H54 (cell line): ENCODE measurements around the gene RCVRN.

ENCODE experiments used
- DNase-seq: peaks from one replicate; pipeline ENCODE4 v3.0.0; 2011; ENCODE audit warnings: low spot score, mixed read lengths; ENCODE audit not compliant: insufficient read length
- FAIRE-seq: peaks from 3 replicates; lab custom pipeline; 2011; peaks lifted over from hg19 to GRCh38; lab: Jason Lieb, UNC
- POLR2A ChIP-seq: IDR thresholded peaks from 2 replicates; pipeline ENCODE4 v1.6.1; 2011; ENCODE audit warnings: low read depth, mild to moderate bottlenecking, low read length

Gene RCVRN

DNA sequence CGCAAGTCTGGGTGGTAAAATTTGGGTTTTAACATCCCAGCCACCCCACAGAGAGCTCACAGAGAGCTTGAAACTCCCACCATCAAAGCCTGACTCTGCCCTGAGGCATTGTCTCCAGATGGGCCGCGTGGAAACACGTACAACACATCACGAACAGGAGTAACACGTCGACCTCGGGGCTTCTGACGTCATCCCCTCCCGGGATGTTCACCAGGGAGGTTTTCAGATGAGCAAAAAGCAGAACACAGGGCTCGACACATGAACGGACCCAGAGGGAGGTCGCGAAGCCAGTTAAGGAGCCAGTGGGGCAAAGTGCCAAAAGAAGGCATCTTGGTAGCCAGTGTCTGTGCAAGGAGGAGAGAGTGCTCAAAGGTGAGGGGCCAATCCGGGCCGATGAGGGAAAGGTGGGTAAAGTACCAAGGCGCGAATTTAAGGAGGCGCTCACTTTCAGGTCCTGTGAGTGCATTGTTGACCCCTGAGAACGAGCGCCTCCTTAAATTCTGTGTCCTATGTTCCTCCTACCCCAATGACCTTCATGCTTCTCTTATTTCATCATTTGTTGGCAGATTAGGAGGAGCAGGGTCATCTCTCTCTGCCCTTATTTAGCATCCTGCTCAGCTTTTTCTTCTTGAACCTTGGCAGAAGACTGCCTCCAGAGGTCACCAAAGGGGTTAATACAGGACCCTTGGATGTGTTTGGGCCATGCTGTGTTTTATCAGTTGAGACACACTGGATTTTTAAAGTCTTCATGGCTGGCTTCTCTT lies 5.6 kb downstream of the RCVRN start:
- TF ChIP-seq POLR2A = no peak
- FAIRE-seq (no peak), DNase-seq (no peak)

DNA sequence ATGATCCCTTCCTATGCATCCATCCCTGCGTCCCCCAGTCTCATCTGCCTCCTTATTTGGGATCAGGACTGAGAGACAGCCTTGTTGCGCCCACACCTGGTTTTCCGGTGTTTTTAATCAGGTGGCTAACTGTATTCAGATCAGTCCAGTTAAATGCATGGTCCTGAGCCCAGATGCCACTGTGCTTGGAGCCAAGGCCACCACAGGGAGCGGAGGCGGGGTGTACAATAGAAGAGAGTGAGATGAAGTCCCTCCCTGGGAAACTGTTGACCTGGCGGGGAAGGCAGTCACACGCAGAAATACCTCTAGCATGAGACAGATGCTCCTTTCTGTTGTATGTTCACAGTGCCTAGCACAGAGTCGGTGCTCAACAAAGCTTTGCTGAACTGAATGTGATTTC lies 6.3 kb downstream of the RCVRN start:
- FAIRE-seq (no peak), DNase-seq (no peak)
- TF ChIP-seq POLR2A = no peak

DNA sequence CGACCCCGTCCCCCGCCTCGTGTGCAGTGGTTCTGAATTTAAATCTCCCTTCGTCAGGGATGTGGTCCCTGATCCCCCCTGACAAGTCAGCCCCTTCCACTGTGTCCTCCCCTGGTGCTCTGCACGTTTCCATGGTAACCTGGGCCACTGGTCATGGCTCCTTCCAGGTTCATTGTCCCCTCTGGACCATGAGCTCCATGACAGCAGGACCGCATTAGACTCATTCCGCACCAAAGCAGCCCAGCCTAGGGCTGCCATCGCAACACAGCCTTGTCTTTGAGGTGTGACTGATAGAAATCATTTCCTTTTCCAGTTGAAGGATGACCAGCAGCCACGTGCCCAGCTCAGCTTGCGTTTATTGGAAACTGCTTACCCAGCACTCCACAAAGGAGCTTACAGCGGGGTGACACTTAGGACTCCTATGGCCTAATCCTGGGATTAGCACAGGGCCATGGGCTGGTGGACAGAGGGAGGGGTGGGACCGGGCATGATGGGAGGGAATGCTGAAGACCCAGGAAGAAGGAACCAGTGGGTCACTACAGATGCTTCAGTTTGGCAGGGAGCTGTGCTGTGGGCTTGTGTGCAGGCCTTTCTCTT lies 7.6 kb downstream of the RCVRN start:
- DNase-seq = no peak
- no peak for FAIRE-seq
- TF ChIP-seq POLR2A = no peak

DNA sequence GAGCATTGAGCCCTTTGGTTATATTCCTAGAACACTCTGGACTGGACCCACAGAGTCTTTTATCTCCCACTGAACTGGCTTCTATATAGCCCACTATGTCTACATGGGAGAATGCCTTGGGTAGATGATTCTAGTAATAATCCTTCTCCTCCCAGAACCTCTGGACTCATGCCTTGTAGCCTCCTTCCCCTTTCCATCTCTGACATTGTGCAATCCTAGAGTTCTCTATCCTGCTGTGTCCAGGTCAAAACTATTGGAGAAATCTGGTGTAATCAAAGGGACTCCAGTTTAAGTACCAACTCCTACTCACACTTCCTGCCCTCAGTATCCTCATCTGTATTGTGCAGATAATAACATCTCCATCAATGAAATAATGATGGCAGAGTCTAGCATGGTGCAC lies 9.1 kb downstream of the RCVRN start:
- no peak for DNase-seq
- no peak for FAIRE-seq
- TF ChIP-seq POLR2A = no peak

DNA sequence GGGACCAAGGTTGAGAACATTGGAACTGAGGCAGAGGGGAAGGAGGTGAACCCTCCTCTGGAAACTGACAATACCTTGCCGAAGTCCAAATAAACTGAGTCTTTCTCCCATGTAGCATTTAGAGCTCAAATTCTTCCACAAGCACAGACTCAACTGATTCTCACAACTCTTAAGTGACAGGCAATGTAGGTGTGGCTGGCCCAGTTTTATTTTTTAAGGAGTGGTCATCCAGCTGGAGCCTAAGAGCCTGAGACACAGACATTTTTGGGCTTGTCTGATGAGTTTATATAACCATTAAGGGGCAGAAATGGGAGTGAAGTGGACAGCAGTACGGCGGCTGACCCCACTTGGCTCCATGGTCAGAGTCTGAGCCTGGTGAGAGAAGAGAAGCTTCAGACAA lies 10.8 kb downstream of the RCVRN start:
- no peak for DNase-seq
- TF ChIP-seq POLR2A = no peak
- FAIRE-seq = no peak

DNA sequence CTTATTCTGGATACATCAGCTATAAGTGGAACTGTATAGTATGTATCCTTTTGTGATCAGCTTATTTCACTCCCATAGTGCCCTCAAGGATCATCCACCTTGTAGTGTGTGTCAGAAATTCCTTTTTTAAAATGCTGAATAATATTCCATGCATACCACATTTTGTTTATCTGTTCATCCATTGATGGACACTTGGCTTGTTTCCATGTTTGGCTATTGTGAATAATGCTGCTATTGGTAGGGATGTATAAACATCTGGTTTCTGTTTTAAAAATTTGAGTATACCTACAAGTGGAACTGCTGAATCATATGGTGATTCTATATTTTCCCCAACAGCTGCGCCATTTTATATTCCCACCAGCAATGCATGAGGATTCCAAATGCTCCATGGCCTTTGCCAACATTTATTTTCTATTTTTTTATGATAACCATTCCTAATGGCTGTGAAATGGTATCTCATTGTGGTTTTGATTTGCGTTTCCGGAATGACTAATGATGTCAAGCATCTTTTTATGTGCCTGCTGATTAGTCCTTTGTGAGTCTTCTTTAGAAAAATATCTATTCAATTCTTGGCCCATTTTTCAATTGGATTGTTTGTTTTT lies 11.6 kb downstream of the RCVRN start:
- TF ChIP-seq POLR2A = no peak
- DNase-seq (no peak), FAIRE-seq (no peak)

DNA sequence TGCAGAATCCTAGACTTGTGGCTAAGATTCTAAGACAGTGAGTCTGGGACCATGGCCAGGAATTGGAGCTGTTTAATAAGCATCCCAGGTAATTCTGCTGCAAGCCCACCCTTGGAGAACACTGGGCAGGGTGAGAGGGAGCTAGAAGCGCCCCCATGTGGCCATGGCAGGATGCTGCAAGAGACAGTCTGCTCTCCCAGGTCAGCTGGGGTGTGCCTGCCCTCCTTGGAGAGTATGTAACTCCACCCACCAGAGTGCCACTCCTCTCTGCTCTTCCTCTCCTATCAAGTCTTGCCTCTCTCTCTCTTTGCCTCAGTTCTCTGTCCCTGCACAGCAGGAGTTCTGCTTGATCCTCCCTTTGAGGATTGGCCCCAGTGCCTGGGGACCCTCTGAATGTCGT lies 14.9 kb downstream of the RCVRN start:
- FAIRE-seq (peak; percentile 43), DNase-seq (peak; percentile 81)
- no peak for TF ChIP-seq POLR2A

DNA sequence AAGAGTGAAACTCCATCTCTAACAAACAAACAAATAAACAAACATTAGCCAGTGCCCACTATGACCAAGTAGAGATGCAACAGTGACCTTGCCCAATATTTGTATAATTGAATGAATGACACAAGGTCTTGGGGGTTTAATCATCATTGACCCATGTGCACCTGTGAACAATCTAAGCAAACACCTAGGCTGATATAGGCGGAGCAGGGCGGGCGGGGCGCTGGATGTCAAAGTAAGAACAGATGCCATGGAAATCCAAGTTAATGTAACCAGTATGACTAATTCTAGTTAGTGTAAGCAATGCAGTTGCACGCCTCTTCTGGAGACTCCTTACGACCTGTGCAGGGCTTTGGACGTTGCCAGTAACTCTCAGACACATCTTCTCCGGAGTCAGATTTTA lies 17.6 kb downstream of the RCVRN start:
- FAIRE-seq (no peak), DNase-seq (no peak)
- no peak for TF ChIP-seq POLR2A

DNA sequence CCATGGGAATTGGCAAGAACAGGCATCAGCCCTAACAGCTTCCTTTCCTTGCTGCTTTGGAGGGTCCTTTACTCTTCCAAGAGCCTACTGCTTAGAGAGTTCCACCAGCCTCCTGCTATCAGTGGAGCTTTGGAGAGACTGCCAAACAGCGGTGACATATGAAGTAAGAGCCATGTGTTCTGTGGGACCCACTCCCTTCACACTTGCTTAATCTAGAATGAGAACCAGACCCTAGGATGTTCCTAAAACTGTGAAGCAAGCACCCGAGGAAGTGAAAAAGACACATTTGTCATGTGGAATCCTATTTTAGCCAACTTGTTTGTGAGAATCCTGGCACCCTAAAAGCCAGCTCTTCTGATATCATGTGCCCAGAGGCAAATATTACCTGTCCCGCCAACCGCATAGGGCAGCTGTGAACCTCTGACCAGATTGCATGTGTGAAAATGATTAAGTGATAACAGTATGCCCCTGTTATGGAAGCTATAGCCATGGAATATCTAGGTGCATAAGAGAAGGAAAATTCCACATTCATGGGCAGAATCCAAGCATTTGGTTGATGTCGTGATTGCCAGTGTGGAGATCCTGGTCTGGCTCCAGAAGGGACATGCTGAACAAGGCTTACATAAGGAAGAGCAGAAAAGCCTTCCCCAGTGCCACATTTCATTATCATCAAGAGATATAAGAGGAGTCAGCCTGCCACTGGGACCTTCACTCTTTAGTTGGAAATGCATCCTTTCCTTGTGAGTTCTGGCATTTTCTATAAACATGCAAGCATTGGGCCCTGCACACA lies 18.7 kb downstream of the RCVRN start:
- DNase-seq = no peak
- TF ChIP-seq POLR2A = no peak
- no peak for FAIRE-seq

DNA sequence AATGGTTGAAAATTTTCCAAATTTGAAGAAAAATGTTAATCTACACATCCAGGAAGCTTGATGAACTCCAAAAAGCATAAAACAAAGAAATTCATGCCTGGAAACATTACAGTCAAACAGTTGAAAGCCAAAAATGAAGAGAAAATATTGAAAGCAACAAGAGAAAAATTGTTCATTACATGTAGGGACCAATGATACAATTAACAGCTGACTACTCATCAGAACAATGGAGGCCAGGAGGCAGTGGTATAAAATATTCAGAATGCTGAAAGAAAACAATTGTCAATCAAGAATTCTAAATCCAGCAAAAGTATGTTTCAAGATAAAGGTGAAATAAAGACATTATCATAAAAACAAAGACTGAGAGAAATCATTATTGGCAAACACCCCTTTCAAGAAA lies 21.6 kb downstream of the RCVRN start:
- DNase-seq (no peak), FAIRE-seq (no peak)
- no peak for TF ChIP-seq POLR2A

DNA sequence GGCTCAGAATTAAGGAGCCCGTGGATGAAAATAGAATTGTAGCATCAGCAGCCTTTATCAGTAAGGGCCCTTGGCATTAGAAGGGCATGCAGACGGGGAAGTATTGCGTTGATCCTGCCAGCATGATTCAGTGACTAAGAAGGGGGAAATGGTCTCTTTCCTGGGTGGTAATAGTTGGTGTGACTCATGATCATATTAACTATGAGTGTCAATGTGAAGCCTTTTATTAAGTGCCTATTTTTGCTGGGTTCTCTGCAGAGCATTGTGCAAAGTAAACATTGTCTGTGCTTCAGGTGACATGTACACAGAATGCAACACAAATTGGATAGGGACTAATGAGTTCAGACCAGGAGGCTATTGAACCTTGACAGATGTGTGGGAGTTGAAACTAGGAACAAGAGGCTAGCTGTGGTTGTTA lies 24.5 kb downstream of the RCVRN start:
- peak; percentile 81 for FAIRE-seq
- peak; percentile 62 for DNase-seq

DNA sequence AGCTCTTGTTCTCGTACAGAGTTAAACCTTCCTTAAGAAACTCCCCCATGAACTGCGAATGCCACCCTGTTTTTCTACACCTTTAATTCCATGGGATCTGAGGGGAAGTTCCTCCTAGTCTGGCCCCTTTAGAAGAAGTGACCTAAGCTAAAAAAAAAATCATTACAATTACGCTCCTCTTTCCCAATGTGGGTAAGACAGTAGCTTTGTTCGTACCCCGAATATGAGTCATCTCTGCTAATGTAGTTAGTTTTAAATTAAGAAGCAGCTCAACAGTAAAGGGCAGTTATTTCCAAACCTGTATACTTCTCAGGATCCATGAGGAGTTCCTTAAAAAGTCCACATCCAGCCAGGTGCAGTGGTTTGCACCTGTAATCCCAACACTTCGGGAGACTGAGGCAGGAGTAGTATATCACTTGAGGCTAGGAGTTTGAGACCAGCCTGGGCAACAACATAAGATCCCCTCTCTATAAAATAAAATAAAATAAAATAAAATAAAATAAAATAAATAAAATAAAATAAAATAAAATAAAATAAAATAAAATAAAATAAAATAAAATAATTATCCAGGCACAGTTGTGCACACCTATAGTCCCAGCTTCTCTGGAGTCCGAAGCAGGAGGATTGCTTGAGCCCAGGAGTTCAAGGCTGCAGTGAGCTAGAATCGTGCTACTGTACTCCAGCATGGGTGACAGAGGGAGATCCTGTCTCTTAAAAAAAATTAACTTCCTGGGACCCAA lies 26.1 kb downstream of the RCVRN start:
- no peak for FAIRE-seq
- TF ChIP-seq POLR2A = no peak
- DNase-seq = no peak

More for the DNA sequence above, 24.5 kb downstream of the RCVRN start:
- no peak for TF ChIP-seq POLR2A

DNA sequence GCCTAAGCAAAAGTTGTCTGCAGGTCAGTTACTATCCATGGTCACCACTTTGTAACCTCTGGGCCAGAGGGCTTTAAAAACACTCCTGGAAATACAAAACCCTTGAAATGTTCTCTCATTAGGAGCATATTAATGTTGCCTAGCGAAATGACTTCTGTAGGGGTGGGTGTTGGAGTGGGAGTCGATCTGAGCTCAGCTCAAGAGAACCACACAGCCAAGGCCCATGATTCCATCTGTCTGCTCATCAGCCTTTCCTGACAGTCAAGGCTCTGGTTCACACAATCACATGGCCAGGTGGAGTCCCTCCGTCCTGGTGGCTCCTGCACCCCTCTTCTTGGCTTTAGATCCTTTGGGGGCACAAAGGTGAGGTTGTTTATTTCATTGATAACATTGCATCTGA lies 26.7 kb downstream of the RCVRN start:
- no peak for FAIRE-seq
- TF ChIP-seq POLR2A = no peak
- no peak for DNase-seq
